Measurements from ENCODE around the gene NAALADL2. TPM values are rescaled to one million over a fixed set of nuclear protein-coding genes. Genes with fewer than 3 reads are reported as not detected.

The NAALADL2 gene
- total RNA-seq, 1 donor from 2014 or later, result 14.8 TPM

GRCh38 chr3:174884776-174885568, 25.8 kb downstream of the NAALADL2 start:
- DNase-seq (ENCODE audit: low read depth), result no peak

GRCh38 chr3:174891524-174892203, 32.5 kb downstream of the NAALADL2 start:
- no peak for DNase-seq (ENCODE audit: low read depth)

GRCh38 chr3:174907027-174907426, 47.9 kb downstream of the NAALADL2 start:
- no peak for DNase-seq (ENCODE audit: low read depth)

GRCh38 chr3:174907628-174908407, 48.7 kb downstream of the NAALADL2 start:
- no peak for DNase-seq (ENCODE audit: low read depth)

GRCh38 chr3:174931473-174932353, 72.6 kb downstream of the NAALADL2 start:
- no peak for DNase-seq (ENCODE audit: low read depth)

GRCh38 chr3:174936590-174936989, 77.5 kb downstream of the NAALADL2 start:
- DNase-seq (ENCODE audit: low read depth), result no peak

- no peak for DNase-seq (ENCODE audit: low read depth)
These were observed 78.3 kb downstream of the NAALADL2 start for GRCh38 chr3:174937478-174937877.

GRCh38 chr3:174938102-174938501, 79.0 kb downstream of the NAALADL2 start:
- no peak for DNase-seq (ENCODE audit: low read depth)

- DNase-seq (ENCODE audit: low read depth), result no peak
These were observed 81.0 kb downstream of the NAALADL2 start for GRCh38 chr3:174940151-174940550.

GRCh38 chr3:174945276-174945675, 86.1 kb downstream of the NAALADL2 start:
- no peak for DNase-seq (ENCODE audit: low read depth)

GRCh38 chr3:174945951-174946350, 86.8 kb downstream of the NAALADL2 start:
- no peak for DNase-seq (ENCODE audit: low read depth)

- peak; percentile 33 for DNase-seq (ENCODE audit: low read depth)
These were observed 90.4 kb downstream of the NAALADL2 start for GRCh38 chr3:174949523-174949922.

- no peak for DNase-seq (ENCODE audit: low read depth)
These were observed 91.9 kb downstream of the NAALADL2 start for GRCh38 chr3:174951034-174951433.

- DNase-seq (ENCODE audit: low read depth), result no peak
These were observed 92.4 kb downstream of the NAALADL2 start for GRCh38 chr3:174951498-174952005.

GRCh38 chr3:174953068-174953467, 93.9 kb downstream of the NAALADL2 start:
- DNase-seq (ENCODE audit: low read depth), result no peak

- DNase-seq (ENCODE audit: low read depth), result peak; percentile 34
These were observed 96.4 kb downstream of the NAALADL2 start for GRCh38 chr3:174955513-174956016.

- DNase-seq (ENCODE audit: low read depth), result no peak
These were observed 97.9 kb downstream of the NAALADL2 start for GRCh38 chr3:174957081-174957480.

- peak; percentile 11 for DNase-seq (ENCODE audit: low read depth)
These were observed 98.4 kb downstream of the NAALADL2 start for GRCh38 chr3:174957551-174958001.

GRCh38 chr3:174958671-174959328, 99.7 kb downstream of the NAALADL2 start:
- DNase-seq (ENCODE audit: low read depth), result no peak

- DNase-seq (ENCODE audit: low read depth), result no peak
These were observed 100.5 kb downstream of the NAALADL2 start for GRCh38 chr3:174959556-174960065.
